GM23338 (cell line): ENCODE measurements around the gene RNF187. TPM values are rescaled to one million over a fixed set of nuclear protein-coding genes. Genes with fewer than 3 reads are reported as not detected.

Experiments
- ATAC-seq: fragments of 200-7000 bp; cut with Tn5 transposase; 3 replicates; pipeline ENCODE4 v1.9.1; 2020
- DNase-seq: peaks from one replicate; pipeline ENCODE4 v3.0.0-alpha.2; 2015; ENCODE audit warnings: low spot score
- H2AFZ ChIP-seq: fragments of 200-600 bp; sonication (generic); 2 replicates; pipeline ENCODE4 v1.8.0; 2016; ENCODE audit warnings: antibody characterized with exemption, mild to moderate bottlenecking, moderate library complexity
- H3F3A ChIP-seq: fragments of 200-600 bp; sonication (generic); replicated peaks from 2 replicates; pipeline ENCODE4 v1.8.0; 2017; ENCODE audit warnings: antibody characterized with exemption, mixed run types, low read depth
- H3K27ac ChIP-seq: fragments of 200-600 bp; sonication (generic); 2 replicates; pipeline ENCODE4 v1.6.1; 2016; ENCODE audit warnings: low read depth
- H3K27me3 ChIP-seq: fragments of 200-600 bp; sonication (generic); 2 replicates; pipeline ENCODE4 v1.8.0; 2016; ENCODE audit warnings: mild to moderate bottlenecking, mixed run types, moderate library complexity; ENCODE audit not compliant: insufficient read depth
- H3K36me3 ChIP-seq: fragments of 200-600 bp; sonication (generic); 2 replicates; pipeline ENCODE4 v1.8.0; 2016; ENCODE audit warnings: mild to moderate bottlenecking; ENCODE audit not compliant: insufficient read depth
- H3K4me1 ChIP-seq: fragments of 200-600 bp; sonication (generic); 2 replicates; pipeline ENCODE4 v1.8.0; 2016; ENCODE audit warnings: mild to moderate bottlenecking, moderate library complexity; ENCODE audit not compliant: insufficient read depth
- H3K4me2 ChIP-seq: fragments of 200-600 bp; sonication (generic); 2 replicates; pipeline ENCODE4 v1.7.1; 2017; ENCODE audit warnings: mixed run types
- H3K4me3 ChIP-seq: fragments of 200-600 bp; sonication (generic); 2 replicates; pipeline ENCODE4 v1.6.1; 2016; ENCODE audit warnings: mixed run types
- H3K79me2 ChIP-seq: fragments of 200-600 bp; sonication (generic); replicated peaks from 2 replicates; pipeline ENCODE4 v1.8.0; 2017; ENCODE audit warnings: mild to moderate bottlenecking; ENCODE audit not compliant: insufficient read depth
- H3K9me2 ChIP-seq: fragments of 200-600 bp; sonication (generic); 2 replicates; pipeline ENCODE4 v1.8.0; 2017; ENCODE audit not compliant: insufficient read depth
- H4K20me1 ChIP-seq: fragments of 200-600 bp; sonication (generic); replicated peaks from 2 replicates; pipeline ENCODE4 v1.8.0; 2017; ENCODE audit warnings: mild to moderate bottlenecking; ENCODE audit not compliant: insufficient read depth
- H3K27ac Mint-ChIP-seq: 2 replicates; pipeline ENCODE4 v1.8.0; 2020; ENCODE audit warnings: inconsistent platforms, mild to moderate bottlenecking, moderate library complexity, mixed read lengths
- H3K27me3 Mint-ChIP-seq: 3 replicates; pipeline ENCODE4 v1.8.0; 2022; ENCODE audit warnings: low read depth, mild to moderate bottlenecking, moderate library complexity, mixed read lengths, inconsistent platforms; ENCODE audit not compliant: insufficient read depth, poor library complexity
- H3K36me3 Mint-ChIP-seq: 3 replicates; pipeline ENCODE4 v1.8.0; 2021; ENCODE audit warnings: low read depth, mild to moderate bottlenecking, inconsistent platforms, moderate library complexity, mixed read lengths
- H3K4me1 Mint-ChIP-seq: 3 replicates; pipeline ENCODE4 v1.8.0; 2020; ENCODE audit warnings: mild to moderate bottlenecking, inconsistent platforms, mixed read lengths
- H3K4me3 Mint-ChIP-seq: 3 replicates; pipeline ENCODE4 v1.8.0; 2021; ENCODE audit warnings: moderate library complexity, mild to moderate bottlenecking, inconsistent platforms, mixed read lengths
- H3K9me3 Mint-ChIP-seq: 3 replicates; pipeline ENCODE4 v1.8.0; 2020; ENCODE audit warnings: moderate library complexity, mild to moderate bottlenecking, inconsistent platforms, mixed read lengths
- CTCF ChIP-seq, 2 experiments: fragments of 200-600 bp in 1 of 2; sonication (generic) in 1 of 2; conservative IDR thresholded peaks; 2 replicates each; pipeline versions ENCODE4 v1.5.1 to v1.6.1; 2016 to 2017; ENCODE audit warnings: antibody characterized with exemption in 2 of 2, low read depth in 2 of 2, mild to moderate bottlenecking in 2 of 2, moderate library complexity in 1 of 2
- ETS1 ChIP-seq: IDR thresholded peaks from 2 replicates; pipeline ENCODE4 v1.6.1; 2016; ENCODE audit warnings: antibody characterized with exemption
- EZH2 ChIP-seq: fragments of 200-600 bp; sonication (generic); IDR thresholded peaks from one replicate; pipeline ENCODE4 v1.8.0; 2017; ENCODE audit warnings: antibody characterized with exemption, mild to moderate bottlenecking, low read depth; ENCODE audit not compliant: unreplicated experiment
- POLR2AphosphoS5 ChIP-seq: IDR thresholded peaks from 2 replicates; pipeline ENCODE4 v1.6.1; 2016; ENCODE audit warnings: antibody characterized with exemption, low read depth
- REST ChIP-seq: IDR thresholded peaks from one replicate; pipeline ENCODE4 v1.6.1; 2018; ENCODE audit warnings: antibody characterized with exemption; ENCODE audit not compliant: unreplicated experiment
- STAT1 ChIP-seq: IDR thresholded peaks from one replicate; pipeline ENCODE4 v1.6.1; 2016; ENCODE audit warnings: antibody characterized with exemption; ENCODE audit not compliant: unreplicated experiment
- ZNF114 ChIP-seq: fragments of 250-450 bp; sonication (Bioruptor Pico); IDR thresholded peaks from 2 replicates; pipeline ENCODE4 v1.5.0; 2020; ENCODE audit warnings: mild to moderate bottlenecking, moderate library complexity
- ZNF331 ChIP-seq: fragments of 250-450 bp; sonication (Bioruptor Pico); IDR thresholded peaks from 2 replicates; pipeline ENCODE4 v1.5.0; 2020; ENCODE audit warnings: low read depth, mild to moderate bottlenecking, moderate library complexity
- long read RNA-seq: library from polyadenylated mRNA; unstranded; transcript quantifications from one replicate; pipeline ENCODE4 v2.0.0, GENCODE V29; 2020; ENCODE audit not compliant: unreplicated experiment
- polyA plus RNA-seq: library from polyadenylated mRNA; unstranded; fragments of >200 nt; fragmentation: Nextera tagmentation; extraction: Ambion mirVana; gene quantifications from 2 replicates; pipeline ENCODE4 v1.2.1, GENCODE V29; 2016
- total RNA-seq: library from RNA; depleted of rRNA; stranded (reverse); fragments of >200 nt; shearing (Covaris generic); gene quantifications from 2 replicates; pipeline ENCODE4 v1.2.3, GENCODE V29; 2014; rRNA removed

RNF187 gene
- total RNA-seq, result 55.3 and 59.3 TPM in 2 replicates
- polyA plus RNA-seq, result 24.8 and 28.7 TPM in 2 replicates
- long read RNA-seq, transcript RNF187-201 (4 exons, 3,017 nt), result major isoform, 130 of 143 reads
- long read RNA-seq, partial matches to known transcripts, result 6 of 143 reads
- long read RNA-seq, other reads (novel, unspliced or antisense), result 7 of 143 reads

GRCh38 chr1:228487336-228488124 lies at the start of gene RNF187:
RNF187 (plus strand) TSS chr1:228487382.
- peaks cover 5% of the 10 kb centered on the region; the same call in 1 of the 2 replicates for H4K20me1 ChIP-seq
- H3K36me3 ChIP-seq, result no peaks in the 10 kb centered on the region; the same call in 1 of the 2 replicates
- Mint-ChIP-seq H3K4me3 (peak within 1 kb of the TSS; percentile 98), H3K9me3 (no peaks in the 10 kb centered on the region), H3K36me3 (peaks cover 31% of the 10 kb centered on the region), H3K27me3 (peaks cover 11% of the 10 kb centered on the region), H3K4me1 (peaks cover 17% of the 10 kb centered on the region), H3K27ac (peak within 1 kb of the TSS; percentile 100)
- peaks cover 19% of the 10 kb centered on the region for H3K79me2 ChIP-seq
- peaks cover 15% of the 10 kb centered on the region; the same call in 1 of the 2 replicates for H3K4me1 ChIP-seq
- TF ChIP-seq POLR2AphosphoS5, result peak; percentile 67
- no peak for TF ChIP-seq ZNF114
- TF ChIP-seq ETS1, result no peak
- H3K27me3 ChIP-seq, result 0 out of 2 replicates have a peak, but pooled peaks cover 2% of the 10 kb centered on the region
- ATAC-seq (peak; percentile 10), DNase-seq (no peak)
- peak within 1 kb of the TSS; percentile 90 for H3K4me2 ChIP-seq
- H2AFZ ChIP-seq, result peak within 1 kb of the TSS; percentile 83
- H3K9me2 ChIP-seq, result no peaks in the 10 kb centered on the region
- H3K4me3 ChIP-seq, result peak within 1 kb of the TSS; percentile 99
- peak within 1 kb of the TSS; percentile 98 for H3K27ac ChIP-seq
- H3F3A ChIP-seq, result 0 out of 2 replicates have a peak, but pooled peaks cover 7% of the 10 kb centered on the region

- ATAC-seq (no peak), DNase-seq (no peak)
- Histone ChIP-seq H3K9me2 (0 out of 2 replicates have a peak, but pooled peaks cover 1% of the 10 kb centered on the region), H3K27me3 (peaks cover 71% of the 10 kb centered on the region), H3K27ac (no peak overlapping the region), H3K4me1 (peaks cover 2% of the 10 kb centered on the region; the same call in 1 of the 2 replicates), H4K20me1 (no peaks in the 10 kb centered on the region), H2AFZ (no peak overlapping the region), H3F3A (no peaks in the 10 kb centered on the region), H3K4me2 (no peak overlapping the region), H3K79me2 (no peaks in the 10 kb centered on the region), H3K36me3 (no peaks in the 10 kb centered on the region), H3K4me3 (no peak overlapping the region)
- H3K4me3 Mint-ChIP-seq, result no peak overlapping the region
- H3K27me3 Mint-ChIP-seq, result peaks cover 32% of the 10 kb centered on the region
- H3K36me3 Mint-ChIP-seq, result no peaks in the 10 kb centered on the region
- no peaks in the 10 kb centered on the region for H3K9me3 Mint-ChIP-seq
- H3K4me1 Mint-ChIP-seq, result peaks cover 14% of the 10 kb centered on the region
- no peak overlapping the region for H3K27ac Mint-ChIP-seq
- TF ChIP-seq ZNF331, result no peak
- TF ChIP-seq EZH2, result no peak
- TF ChIP-seq STAT1, result no peak
- no peak for TF ChIP-seq REST
- no peak for TF ChIP-seq CTCF (conservative IDR thresholded peaks at IDR 0.05; ENCODE audit: low read depth in 2 of 2)
- no peak for TF ChIP-seq ETS1
Measured at GRCh38 chr1:228437424-228437962, 49.7 kb upstream of the RNF187 start.
